ENCODE results near the gene FAHD2A.

Gene FAHD2A

GRCh38 chr2:95381212-95382191 is 21.0 kb upstream of the FAHD2A start:
- CTCF ChIA-PET = interaction anchor here (3.6 kb wide), 1 partner anchor 7 kb away, joined by 22 read pairs; no protein-coding TSS in a partner anchor
- H3K27ac Mint-ChIP-seq = no peak overlapping the region

GRCh38 chr2:95382192-95382591 is 20.3 kb upstream of the FAHD2A start:
- CTCF ChIA-PET = no interaction called here
- Mint-ChIP-seq H3K27me3 (peaks cover 8% of the 10 kb centered on the region), H3K4me1 (no peaks in the 10 kb centered on the region), H3K4me3 (no peak overlapping the region), H3K36me3 (no peaks in the 10 kb centered on the region), H3K9me3 (no peaks in the 10 kb centered on the region), H3K27ac (no peak overlapping the region)
- peak; percentile 15 for DNase-seq

More at GRCh38 chr2:95381212-95382191, 21.0 kb upstream of the FAHD2A start:
- H3K9me3 Mint-ChIP-seq = no peaks in the 10 kb centered on the region
- no peak overlapping the region for H3K4me3 Mint-ChIP-seq
- H3K27me3 Mint-ChIP-seq = peaks cover 8% of the 10 kb centered on the region
- DNase-seq = peak; percentile 8
- H3K36me3 Mint-ChIP-seq = no peaks in the 10 kb centered on the region
- no peaks in the 10 kb centered on the region for H3K4me1 Mint-ChIP-seq

GRCh38 chr2:95382686-95383634 is 19.5 kb upstream of the FAHD2A start:
- Mint-ChIP-seq H3K4me1 (no peaks in the 10 kb centered on the region), H3K36me3 (no peaks in the 10 kb centered on the region), H3K27me3 (peaks cover 10% of the 10 kb centered on the region), H3K4me3 (no peak overlapping the region), H3K27ac (no peak overlapping the region), H3K9me3 (no peaks in the 10 kb centered on the region)
- peak; percentile 10 for DNase-seq
- CTCF ChIA-PET = no interaction called here

GRCh38 chr2:95383635-95384027 is 18.9 kb upstream of the FAHD2A start:
- Mint-ChIP-seq H3K27ac (no peak overlapping the region), H3K4me3 (no peak overlapping the region), H3K4me1 (no peaks in the 10 kb centered on the region), H3K9me3 (no peaks in the 10 kb centered on the region), H3K36me3 (no peaks in the 10 kb centered on the region), H3K27me3 (peaks cover 14% of the 10 kb centered on the region)
- no peak for DNase-seq
- CTCF ChIA-PET = no interaction called here

- no peak for DNase-seq
- no peaks in the 10 kb centered on the region for H3K9me3 Mint-ChIP-seq
- H3K27ac Mint-ChIP-seq = no peak overlapping the region
- H3K27me3 Mint-ChIP-seq = peaks cover 14% of the 10 kb centered on the region
- no peak overlapping the region for H3K4me3 Mint-ChIP-seq
- CTCF ChIA-PET = no interaction called here
- no peaks in the 10 kb centered on the region for H3K4me1 Mint-ChIP-seq
- no peaks in the 10 kb centered on the region for H3K36me3 Mint-ChIP-seq
These were observed 17.5 kb upstream of the FAHD2A start for GRCh38 chr2:95384854-95385569.

GRCh38 chr2:95385570-95385984 is 16.9 kb upstream of the FAHD2A start:
- Mint-ChIP-seq H3K9me3 (no peaks in the 10 kb centered on the region), H3K27ac (no peak overlapping the region)
- CTCF ChIA-PET = no interaction called here

GRCh38 chr2:95386031-95386430 is 16.5 kb upstream of the FAHD2A start:
- Mint-ChIP-seq H3K27me3 (peaks cover 10% of the 10 kb centered on the region), H3K36me3 (no peaks in the 10 kb centered on the region), H3K9me3 (no peaks in the 10 kb centered on the region), H3K27ac (no peak overlapping the region), H3K4me3 (no peak overlapping the region), H3K4me1 (no peaks in the 10 kb centered on the region)
- peak; percentile 10 for DNase-seq
- CTCF ChIA-PET = no interaction called here

More at GRCh38 chr2:95385570-95385984, 16.9 kb upstream of the FAHD2A start:
- no peak overlapping the region for H3K4me3 Mint-ChIP-seq
- no peaks in the 10 kb centered on the region for H3K36me3 Mint-ChIP-seq
- H3K27me3 Mint-ChIP-seq = peaks cover 10% of the 10 kb centered on the region
- no peaks in the 10 kb centered on the region for H3K4me1 Mint-ChIP-seq
- no peak for DNase-seq

GRCh38 chr2:95387358-95387757 is 15.2 kb upstream of the FAHD2A start:
- H3K4me1 Mint-ChIP-seq = no peaks in the 10 kb centered on the region
- H3K27me3 Mint-ChIP-seq = peaks cover 10% of the 10 kb centered on the region

GRCh38 chr2:95388091-95388692 is 14.3 kb upstream of the FAHD2A start:
- no peak overlapping the region for H3K27ac Mint-ChIP-seq
- H3K36me3 Mint-ChIP-seq = no peaks in the 10 kb centered on the region
- H3K4me1 Mint-ChIP-seq = no peaks in the 10 kb centered on the region
- H3K27me3 Mint-ChIP-seq = peaks cover 10% of the 10 kb centered on the region
- H3K4me3 Mint-ChIP-seq = no peak overlapping the region
- CTCF ChIA-PET = interaction anchor here (1.1 to 2.6 kb wide), 7 partner anchors 9 to 346 kb away, joined by 3 to 22 read pairs (median 5); partner anchors contain the start of gene FAHD2A
- no peaks in the 10 kb centered on the region for H3K9me3 Mint-ChIP-seq
- peak; percentile 10 for DNase-seq

More at GRCh38 chr2:95387358-95387757, 15.2 kb upstream of the FAHD2A start:
- Mint-ChIP-seq H3K9me3 (no peaks in the 10 kb centered on the region), H3K4me3 (no peak overlapping the region), H3K27ac (no peak overlapping the region), H3K36me3 (no peaks in the 10 kb centered on the region)
- no peak for DNase-seq
- CTCF ChIA-PET = interaction anchor here (1.1 to 2.6 kb wide), 3 partner anchors 8 to 347 kb away, joined by 3 to 22 read pairs (median 6); partner anchors contain the start of gene FAHD2A

GRCh38 chr2:95388856-95389244 is 13.7 kb upstream of the FAHD2A start:
- Mint-ChIP-seq H3K4me1 (no peaks in the 10 kb centered on the region), H3K9me3 (no peaks in the 10 kb centered on the region), H3K27ac (peak overlapping the region; percentile 73), H3K27me3 (peaks cover 10% of the 10 kb centered on the region), H3K36me3 (no peaks in the 10 kb centered on the region), H3K4me3 (no peak overlapping the region)
- no peak for DNase-seq
- CTCF ChIA-PET = interaction anchor here (0.7 to 2.6 kb wide), 11 partner anchors 9 to 279 kb away, joined by 3 to 22 read pairs (median 3); partner anchors contain the start of gene FAHD2A

- Mint-ChIP-seq H3K36me3 (no peaks in the 10 kb centered on the region), H3K4me1 (no peaks in the 10 kb centered on the region), H3K27me3 (peaks cover 10% of the 10 kb centered on the region), H3K9me3 (no peaks in the 10 kb centered on the region), H3K4me3 (no peak overlapping the region), H3K27ac (no peak overlapping the region)
- CTCF ChIA-PET = interaction anchor here (0.7 to 2.6 kb wide), 11 partner anchors 10 to 278 kb away, joined by 3 to 22 read pairs (median 3); partner anchors contain the start of gene FAHD2A
- peak; percentile 69 for DNase-seq
These were observed 13.0 kb upstream of the FAHD2A start for GRCh38 chr2:95389245-95390119.

GRCh38 chr2:95390272-95390880 is 12.1 kb upstream of the FAHD2A start:
- no peaks in the 10 kb centered on the region for H3K36me3 Mint-ChIP-seq
- H3K9me3 Mint-ChIP-seq = no peaks in the 10 kb centered on the region
- CTCF ChIA-PET = interaction anchor here (0.9 to 1.9 kb wide), 3 partner anchors 12 to 26 kb away, joined by 3 to 20 read pairs (median 3); partner anchors contain the start of gene FAHD2A
- H3K27ac Mint-ChIP-seq = no peak overlapping the region
- DNase-seq = no peak
- H3K27me3 Mint-ChIP-seq = peaks cover 10% of the 10 kb centered on the region
- no peaks in the 10 kb centered on the region for H3K4me1 Mint-ChIP-seq
- no peak overlapping the region for H3K4me3 Mint-ChIP-seq
